HepG2 (cell line): ENCODE data around the gene TAOK3. TPM values are rescaled to one million over a fixed set of nuclear protein-coding genes. Genes with fewer than 3 reads are reported as not detected.

ENCODE experiments used
- ATAC-seq: fragments of 200-7000 bp; cut with Tn5 transposase; 3 replicates; pipeline ENCODE4 v1.9.1; 2020; ENCODE audit warnings: mild to moderate bottlenecking, moderate library complexity
- BruUV-seq: library from RNA; stranded (reverse); fragments of 400-500 nt; replicated peaks from 2 replicates; lab custom pipeline; 2021; lab: Mats Ljungman, UMichigan
- CTCF ChIA-PET: fragments of 300-600 bp; formaldehyde crosslinking; extraction: SDS; loops from one replicate; lab custom pipeline; 2021; ENCODE audit warnings: low total read pairs, inconsistent platforms, low intra/inter-chr PET ratio; lab: Yijun Ruan, JAX
- POLR2A ChIA-PET: fragments of 350-600 bp; sonication (Branson Sonifier 250); formaldehyde crosslinking; loops from one replicate; lab custom pipeline; 2020; ENCODE audit warnings: antibody characterized with exemption, inconsistent platforms; lab: Yijun Ruan, JAX
- DNase-seq: peaks from one replicate; pipeline ENCODE4 v3.0.0-alpha.2; 2015; ENCODE audit warnings: low spot score
- FAIRE-seq: peaks from 3 replicates; lab custom pipeline; 2011; peaks lifted over from hg19 to GRCh38; lab: Jason Lieb, UNC
- H2AFZ ChIP-seq: one replicate; pipeline ENCODE4 v1.6.1; 2011; ENCODE audit warnings: low read length, inconsistent platforms
- H3K27ac ChIP-seq: fragments of 300-600 bp; 3 replicates; pipeline ENCODE4 v1.8.0; 2011; ENCODE audit warnings: mixed run types, mild to moderate bottlenecking, mixed read lengths, low read length, inconsistent platforms; ENCODE audit not compliant: insufficient read depth; ENCODE audit errors: extremely low read length
- H3K27me3 ChIP-seq, 2 experiments: fragments of 200-600 bp in 1 of 2; 2 replicates in 1 of 2; 3 replicates in 1 of 2; pipeline versions ENCODE4 v1.6.0 to v1.8.0; 2011; ENCODE audit warnings: low read length in 2 of 2, mild to moderate bottlenecking in 2 of 2, moderate library complexity in 2 of 2, inconsistent platforms in 1 of 2; ENCODE audit not compliant: insufficient read depth in 2 of 2, control insufficient read depth in 1 of 2
- H3K36me3 ChIP-seq, 2 experiments: fragments of 200-600 bp in 1 of 2; replicated peaks in 1 of 2; 2 replicates in 1 of 2; 3 replicates in 1 of 2; pipeline versions ENCODE4 v1.5.1 to v1.8.0; 2011; ENCODE audit warnings: low read length in 2 of 2, inconsistent platforms in 1 of 2; ENCODE audit not compliant: insufficient read depth in 2 of 2, control insufficient read depth in 1 of 2
- H3K4me1 ChIP-seq: 2 replicates; pipeline ENCODE4 v1.5.1; 2012; ENCODE audit warnings: low read length, inconsistent platforms; ENCODE audit not compliant: insufficient read depth
- H3K4me2 ChIP-seq: 2 replicates; pipeline ENCODE4 v1.6.0; 2011; ENCODE audit warnings: low read depth, low read length, inconsistent platforms
- H3K4me3 ChIP-seq, 3 experiments: fragments of 200-600 bp in 1 of 3; sonication (generic), shearing (Covaris generic) in 1 of 3; replicated peaks in 1 of 3; 2 replicates each; pipeline ENCODE4 v1.5.1; 2011 to 2016; ENCODE audit warnings: low read length in 3 of 3, inconsistent platforms in 2 of 3, low read depth in 2 of 3, mild to moderate bottlenecking in 2 of 3, control low read depth in 1 of 3, mixed read lengths in 1 of 3; ENCODE audit not compliant: insufficient read depth in 1 of 3
- H3K79me2 ChIP-seq: one replicate; pipeline ENCODE4 v1.6.1; 2011; ENCODE audit warnings: low read length, inconsistent platforms; ENCODE audit not compliant: insufficient read depth
- H3K9ac ChIP-seq: 2 replicates; pipeline ENCODE4 v1.6.0; 2011; ENCODE audit warnings: mild to moderate bottlenecking, low read depth, low read length, inconsistent platforms; ENCODE audit not compliant: insufficient read depth
- H3K9me3 ChIP-seq: 2 replicates; pipeline ENCODE4 v1.5.1; 2012; ENCODE audit warnings: mild to moderate bottlenecking, low read length
- H4K20me1 ChIP-seq: 2 replicates; pipeline ENCODE4 v1.6.0; 2011; ENCODE audit warnings: inconsistent platforms, mild to moderate bottlenecking, low read length, moderate library complexity; ENCODE audit not compliant: insufficient read depth
- CHD2 ChIP-seq: IDR thresholded peaks from 2 replicates; pipeline ENCODE4 v1.6.1; 2011; ENCODE audit warnings: low read depth, low read length, improper control_type of control experiment
- LCORL ChIP-seq, 2 experiments: fragments of 450-650 bp in 1 of 2; sonication (generic) in 1 of 2; formaldehyde crosslinking in 1 of 2; IDR thresholded peaks; 2 replicates each; pipeline versions ENCODE4 v1.5.0 to v1.6.1; 2017 to 2020; ENCODE audit warnings: antibody characterized with exemption in 1 of 2, missing genetic modification reagents in 1 of 2
- ZNF430 ChIP-seq: sonication (generic); formaldehyde crosslinking; IDR thresholded peaks from 2 replicates; pipeline ENCODE4 v1.9.0; 2021; ENCODE audit warnings: mild to moderate bottlenecking, missing genetic modification reagents
- ZNF501 ChIP-seq: sonication (generic); formaldehyde crosslinking; IDR thresholded peaks from 2 replicates; pipeline ENCODE4 v1.5.1; 2020; ENCODE audit warnings: mild to moderate bottlenecking, moderate library complexity, missing genetic modification reagents
- WGBS: methylation state at CpG from one replicate; pipeline ENCODE4 v1.1.6; 2017; ENCODE audit warnings: low lambda C conversion rate; 5-methylcytosine and 5-hydroxymethylcytosine counted together
- in situ Hi-C: cut with HindIII; loops from 2 replicates; pipeline ENCODE4 v1.10.0; 2017; ENCODE audit warnings: low pct_unique_long_range_greater_than_20kb; ENCODE audit not compliant: extremely low pct_ligation_motif_present
- intact Hi-C: fragments of 100-400 bp; cut with micrococcal nuclease; formaldehyde crosslinking; loops from one replicate; pipeline ENCODE4 v1.10.0; 2022; ENCODE audit not compliant: unreplicated experiment
- polyA plus RNA-seq, 8 experiments: library from polyadenylated mRNA; depleted of rRNA in 3 of 8; stranded (reverse) in 7 of 8; unstranded in 1 of 8; fragments of >200 nt; fragmentation: Illumina TruSeq in 4 of 8; extraction: Trizol in 4 of 8; gene quantifications; 2 replicates each; pipeline versions ENCODE4 v1.2.1 to v1.2.3, GENCODE V29; 2011 to 2016; ENCODE audit warnings: low read depth in 4 of 8, missing spikeins in 1 of 8, mixed read lengths in 1 of 8; ENCODE audit not compliant: insufficient read depth in 1 of 8
- total RNA-seq, 5 experiments: library from RNA; depleted of rRNA; stranded (reverse); fragments of >200 nt; fragmentation: Illumina TruSeq; extraction: Trizol; gene quantifications; 2 replicates each; pipeline ENCODE4 v1.2.3, GENCODE V29; 2016; ENCODE audit warnings: low read depth in 1 of 5
- TF ChIP-seq, protein P1 (sequence below): sonication (generic); formaldehyde crosslinking; IDR thresholded peaks from 2 replicates; pipeline ENCODE4 v1.4.0; 2020; ENCODE audit warnings: low read depth, missing genetic modification reagents
- TF ChIP-seq, protein P2 (sequence below): sonication (generic); formaldehyde crosslinking; IDR thresholded peaks from 2 replicates; pipeline ENCODE4 v1.5.0; 2020; ENCODE audit warnings: mild to moderate bottlenecking, low read depth, missing genetic modification reagents, borderline replicate concordance
- TF ChIP-seq, protein P3 (sequence below): sonication (generic); formaldehyde crosslinking; IDR thresholded peaks from 2 replicates; pipeline ENCODE4 v1.8.0; 2022; ENCODE audit warnings: low read depth, missing genetic modification reagents

Gene TAOK3
- total and polyA plus RNA-seq, 2 of the 13 experiments (the other 11 are each of a cell fraction or from before 2014, with no cell fraction given), result 10.4 to 12.3 TPM

DNA sequence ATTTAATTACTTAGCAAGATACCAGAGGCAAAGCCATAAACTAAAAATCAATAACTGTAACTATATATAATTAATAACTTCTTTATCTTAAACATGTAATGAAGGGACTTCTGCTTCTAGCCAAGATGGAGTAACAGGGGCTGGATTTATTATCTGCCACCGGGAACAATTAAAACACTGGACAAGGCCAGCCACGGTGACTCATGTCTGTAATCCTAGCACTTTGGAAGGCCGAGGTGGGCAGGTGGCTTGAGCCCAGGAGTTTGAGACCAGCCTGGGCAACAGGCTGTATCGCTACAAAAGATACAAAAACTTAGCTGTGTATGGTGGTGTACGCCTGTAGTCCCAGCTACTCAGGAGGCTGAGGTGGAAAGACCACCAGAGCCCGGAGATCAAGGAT lies 113.6 kb downstream of the TAOK3 start:
- no peaks in the 10 kb centered on the region; a peak in 1 of 5 replicates for H3K27me3 ChIP-seq
- BruUV-seq, result no TSS peak
- DNase-seq (no peak), FAIRE-seq (no peak), ATAC-seq (no peak)
- H3K4me2 ChIP-seq, result no peak overlapping the region
- 98% methylated on average over 6 of the region's 6 CpGs for WGBS
- H3K9me3 ChIP-seq, result no peaks in the 10 kb centered on the region
- H2AFZ ChIP-seq, result no peak overlapping the region
- intact Hi-C loops, result no loop called here
- TF ChIP-seq ZNF430 (CRISPR knock-in tag), result no peak
- no peak for TF ChIP-seq CHD2
- TF ChIP-seq, protein P1, sequence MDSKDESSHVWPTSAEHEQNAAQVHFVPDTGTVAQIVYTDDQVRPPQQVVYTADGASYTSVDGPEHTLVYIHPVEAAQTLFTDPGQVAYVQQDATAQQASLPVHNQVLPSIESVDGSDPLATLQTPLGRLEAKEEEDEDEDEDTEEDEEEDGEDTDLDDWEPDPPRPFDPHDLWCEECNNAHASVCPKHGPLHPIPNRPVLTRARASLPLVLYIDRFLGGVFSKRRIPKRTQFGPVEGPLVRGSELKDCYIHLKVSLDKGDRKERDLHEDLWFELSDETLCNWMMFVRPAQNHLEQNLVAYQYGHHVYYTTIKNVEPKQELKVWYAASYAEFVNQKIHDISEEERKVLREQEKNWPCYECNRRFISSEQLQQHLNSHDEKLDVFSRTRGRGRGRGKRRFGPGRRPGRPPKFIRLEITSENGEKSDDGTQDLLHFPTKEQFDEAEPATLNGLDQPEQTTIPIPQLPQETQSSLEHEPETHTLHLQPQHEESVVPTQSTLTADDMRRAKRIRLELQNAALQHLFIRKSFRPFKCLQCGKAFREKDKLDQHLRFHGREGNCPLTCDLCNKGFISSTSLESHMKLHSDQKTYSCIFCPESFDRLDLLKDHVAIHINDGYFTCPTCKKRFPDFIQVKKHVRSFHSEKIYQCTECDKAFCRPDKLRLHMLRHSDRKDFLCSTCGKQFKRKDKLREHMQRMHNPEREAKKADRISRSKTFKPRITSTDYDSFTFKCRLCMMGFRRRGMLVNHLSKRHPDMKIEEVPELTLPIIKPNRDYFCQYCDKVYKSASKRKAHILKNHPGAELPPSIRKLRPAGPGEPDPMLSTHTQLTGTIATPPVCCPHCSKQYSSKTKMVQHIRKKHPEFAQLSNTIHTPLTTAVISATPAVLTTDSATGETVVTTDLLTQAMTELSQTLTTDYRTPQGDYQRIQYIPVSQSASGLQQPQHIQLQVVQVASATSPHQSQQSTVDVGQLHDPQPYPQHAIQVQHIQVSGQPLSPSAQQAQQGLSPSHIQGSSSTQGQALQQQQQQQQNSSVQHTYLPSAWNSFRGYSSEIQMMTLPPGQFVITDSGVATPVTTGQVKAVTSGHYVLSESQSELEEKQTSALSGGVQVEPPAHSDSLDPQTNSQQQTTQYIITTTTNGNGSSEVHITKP, result no peak
- no peak for TF ChIP-seq LCORL (IDR thresholded peaks at IDR 0.05)
- no peak for TF ChIP-seq LCORL (CRISPR knock-in tag; IDR thresholded peaks at IDR 0.05)
- TF ChIP-seq, protein P2, sequence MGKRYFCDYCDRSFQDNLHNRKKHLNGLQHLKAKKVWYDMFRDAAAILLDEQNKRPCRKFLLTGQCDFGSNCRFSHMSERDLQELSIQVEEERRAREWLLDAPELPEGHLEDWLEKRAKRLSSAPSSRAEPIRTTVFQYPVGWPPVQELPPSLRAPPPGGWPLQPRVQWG (CRISPR knock-in tag), result no peak
- TF ChIP-seq, protein P3, sequence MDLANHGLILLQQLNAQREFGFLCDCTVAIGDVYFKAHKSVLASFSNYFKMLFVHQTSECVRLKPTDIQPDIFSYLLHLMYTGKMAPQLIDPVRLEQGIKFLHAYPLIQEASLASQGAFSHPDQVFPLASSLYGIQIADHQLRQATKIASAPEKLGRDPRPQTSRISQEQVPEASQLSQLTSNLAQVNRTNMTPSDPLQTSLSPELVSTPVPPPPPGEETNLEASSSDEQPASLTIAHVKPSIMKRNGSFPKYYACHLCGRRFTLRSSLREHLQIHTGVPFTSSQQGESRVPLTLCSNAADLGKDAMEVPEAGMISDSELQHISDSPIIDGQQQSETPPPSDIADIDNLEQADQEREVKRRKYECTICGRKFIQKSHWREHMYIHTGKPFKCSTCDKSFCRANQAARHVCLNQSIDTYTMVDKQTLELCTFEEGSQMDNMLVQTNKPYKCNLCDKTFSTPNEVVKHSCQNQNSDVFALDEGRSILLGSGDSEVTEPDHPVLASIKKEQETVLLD (CRISPR knock-in tag), result no peak
- TF ChIP-seq ZNF501, result no peak
- H3K27ac ChIP-seq, result no peak overlapping the region
- H3K36me3 ChIP-seq, result no peaks in the 10 kb centered on the region; a peak in 1 of 5 replicates
- H3K4me1 ChIP-seq, result no peaks in the 10 kb centered on the region
- POLR2A ChIA-PET, result no interaction called here
- no peaks in the 10 kb centered on the region for H3K79me2 ChIP-seq
- CTCF ChIA-PET, result no interaction called here
- H3K4me3 ChIP-seq, result no peak overlapping the region
- in situ Hi-C loops, result no loop called here
- H4K20me1 ChIP-seq, result no peaks in the 10 kb centered on the region
- H3K9ac ChIP-seq, result no peak overlapping the region
